ENCODE measurements around the gene CDK16. TPM values are rescaled to one million over a fixed set of nuclear protein-coding genes. Genes with fewer than 3 reads are reported as not detected.
A peak's percentile ranks its signal among the peaks of the same experiment; 100 is the strongest.

CDK16 gene
- total RNA-seq, 4 donors from 2014 or later, result 51.9 to 87.1 (median 65.4) TPM

- Histone ChIP-seq H3K4me3 (peak overlapping the region; percentile 61 to 66 (median 63)), H3K36me3 (peaks cover 7 to 24% (median 22%) of the 10 kb centered on the region in 4 donors), H3K4me1 (peaks cover 0 to 22% (median 16%) of the 10 kb centered on the region in 4 donors), H3K27me3 (no peaks in the 10 kb centered on the region), H3K9me3 (no peaks in the 10 kb centered on the region), H3K27ac (replicated peaks in 1 of 4) (peak overlapping the region; percentile 89 to 96 (median 92))
- DNase-seq (ENCODE audit: extremely low spot score), result no peak
- WGBS, result 70% methylated on average over 8 of the region's 8 CpGs
- TF ChIP-seq POLR2A (IDR thresholded peaks at IDR 0.05; ENCODE audit: low read depth), result no peak
- no peak for TF ChIP-seq CTCF (IDR thresholded peaks at IDR 0.05)
- TF ChIP-seq POLR2AphosphoS5 (IDR thresholded peaks at IDR 0.05), result no peak
- no peak for TF ChIP-seq EP300 (IDR thresholded peaks at IDR 0.05)
- intact Hi-C loops (cut with DNase I), result no loop called here
Measured at GRCh38 chrX:47232197-47232802, 13.8 kb downstream of the CDK16 start.

- DNase-seq (ENCODE audit: extremely low spot score), result no peak
- 25% methylated on average over 46 of the region's 46 CpGs for WGBS
- Histone ChIP-seq H3K27ac (replicated peaks in 1 of 4) (peak within 1 kb of the TSS; percentile 89 to 96 (median 92)), H3K36me3 (peaks cover 5 to 19% (median 18%) of the 10 kb centered on the region in 4 donors), H3K9me3 (no peaks in the 10 kb centered on the region), H3K4me1 (peaks cover 0 to 27% (median 16%) of the 10 kb centered on the region in 4 donors), H3K27me3 (no peaks in the 10 kb centered on the region), H3K4me3 (peak within 1 kb of the TSS; percentile 61 to 66 (median 63))
- TF ChIP-seq POLR2A (IDR thresholded peaks at IDR 0.05; ENCODE audit: low read depth) (peak; percentile 40), POLR2AphosphoS5 (IDR thresholded peaks at IDR 0.05) (peak in 1 of 2 donors; percentile 76), EP300 (IDR thresholded peaks at IDR 0.05) (no peak)
- intact Hi-C loops (cut with DNase I), result no loop called here
Measured at GRCh38 chrX:47232803-47233332, 14.4 kb downstream of the CDK16 start, which contains the start of gene USP11. Gene USP11, plus strand, starts transcription at chrX:47233009. Its CDS starts 35 bp downstream, at chrX:47233044.

DNA sequence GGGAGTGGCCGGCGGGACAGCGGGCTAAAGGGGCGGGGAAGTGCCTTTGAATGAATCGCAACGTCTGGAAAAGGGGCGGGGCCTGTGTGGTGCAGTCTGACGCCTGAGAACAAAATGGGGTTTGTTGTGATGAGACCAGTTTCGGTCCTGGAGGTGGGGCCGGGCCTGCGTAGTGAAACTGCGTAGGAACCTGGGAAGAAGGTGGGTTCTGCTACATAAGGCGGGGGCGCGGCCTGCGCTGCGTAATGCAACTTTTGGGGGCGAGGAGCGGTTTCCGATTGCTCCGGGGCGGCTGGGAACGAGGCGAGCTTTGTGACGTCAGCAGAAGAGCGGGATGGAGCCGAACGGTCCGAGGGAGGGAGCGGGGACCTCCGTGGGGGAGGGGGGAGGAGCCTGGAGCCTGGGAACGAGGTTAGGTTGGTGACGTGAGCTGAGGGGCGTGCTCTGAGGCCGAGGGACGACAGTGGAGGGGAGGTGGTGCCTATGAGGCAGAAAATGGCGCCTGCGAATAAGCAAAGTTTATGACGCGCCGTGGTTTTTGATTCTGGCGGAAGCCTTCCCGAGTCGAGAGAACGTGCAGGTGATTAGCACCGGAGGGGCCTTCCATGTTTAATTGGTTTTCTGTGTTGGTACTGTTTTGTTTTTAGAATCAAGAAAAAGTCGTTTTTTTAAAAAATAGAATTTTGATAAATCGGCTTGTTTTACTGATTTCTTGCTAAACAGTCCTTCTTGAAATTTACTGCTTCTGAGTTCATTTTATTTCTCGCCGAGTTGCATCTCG lies 15.0 kb downstream of the CDK16 start:
- Histone ChIP-seq H3K27ac (replicated peaks in 1 of 4) (peak overlapping the region; percentile 89 to 96 (median 92)), H3K27me3 (no peaks in the 10 kb centered on the region), H3K4me3 (peak overlapping the region; percentile 61 to 66 (median 63)), H3K9me3 (no peaks in the 10 kb centered on the region), H3K4me1 (peaks cover 0 to 30% (median 16%) of the 10 kb centered on the region in 4 donors), H3K36me3 (peaks cover 3 to 14% (median 13%) of the 10 kb centered on the region in 4 donors)
- TF ChIP-seq EP300 (IDR thresholded peaks at IDR 0.05), result peak; percentile 42
- peak; percentile 73 to 88 for TF ChIP-seq POLR2AphosphoS5 (IDR thresholded peaks at IDR 0.05)
- no peak for TF ChIP-seq CTCF (IDR thresholded peaks at IDR 0.05)
- TF ChIP-seq POLR2A (IDR thresholded peaks at IDR 0.05; ENCODE audit: low read depth), result no peak
- peak; percentile 98 for DNase-seq (ENCODE audit: extremely low spot score)
- intact Hi-C loops (cut with DNase I), result no loop called here
- WGBS, result 23% methylated on average over 43 of the region's 51 CpGs

DNA sequence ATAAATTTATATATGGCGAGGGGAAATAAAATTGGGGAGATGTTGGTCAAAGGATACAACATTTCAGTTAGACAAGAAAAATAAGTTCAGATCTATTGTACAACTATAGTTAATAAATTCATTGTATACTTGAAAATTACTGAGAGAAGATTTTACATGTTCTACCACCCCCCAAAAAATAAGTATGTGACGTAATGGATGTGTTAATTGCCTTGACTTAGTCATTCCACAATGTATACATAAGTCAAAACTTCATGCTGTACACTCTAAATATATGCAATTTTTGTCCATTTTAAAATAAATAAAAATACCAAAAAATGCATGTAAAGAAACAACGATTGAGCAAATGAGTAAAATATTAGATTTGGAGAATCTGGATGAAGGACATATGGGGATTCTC lies 16.1 kb downstream of the CDK16 start:
- DNase-seq (ENCODE audit: extremely low spot score), result no peak
- peak overlapping the region; percentile 61 to 66 (median 63) for H3K4me3 ChIP-seq
- H3K36me3 ChIP-seq, result peaks cover 0 to 4% (median 3%) of the 10 kb centered on the region in 4 donors
- H3K9me3 ChIP-seq, result no peaks in the 10 kb centered on the region
- peak overlapping the region; percentile 89 to 96 (median 92) for H3K27ac ChIP-seq (replicated peaks in 1 of 4)
- intact Hi-C loops (cut with DNase I), result no loop called here
- 52% methylated on average over 3 of the region's 3 CpGs for WGBS
- no peaks in the 10 kb centered on the region for H3K27me3 ChIP-seq
- TF ChIP-seq CTCF (IDR thresholded peaks at IDR 0.05) (no peak), POLR2AphosphoS5 (IDR thresholded peaks at IDR 0.05) (no peak), EP300 (IDR thresholded peaks at IDR 0.05) (no peak), POLR2A (IDR thresholded peaks at IDR 0.05; ENCODE audit: low read depth) (no peak)
- peaks cover 0 to 30% (median 16%) of the 10 kb centered on the region in 4 donors for H3K4me1 ChIP-seq
